Large intestine (tissue), 3 donors: ENCODE measurements around the gene IL7R. TPM values are rescaled to one million over a fixed set of nuclear protein-coding genes. Genes with fewer than 3 reads are reported as not detected.
A peak's percentile ranks its signal among the peaks of the same experiment; 100 is the strongest.

Source experiments
- DNase-seq, 2 donors: peaks; one replicate each; pipeline versions ENCODE4 v3.0.0 to v3.0.0-alpha.2; 2013
- H3K27ac ChIP-seq: one replicate; pipeline ENCODE4 v1.5.1; 2013; ENCODE audit warnings: low read length
- H3K27me3 ChIP-seq: 2 replicates; pipeline ENCODE4 v1.6.1; 2013; ENCODE audit warnings: low read length; ENCODE audit not compliant: control insufficient read depth, insufficient read depth
- H3K36me3 ChIP-seq: 2 replicates; pipeline ENCODE4 v1.6.1; 2013; ENCODE audit warnings: low read length; ENCODE audit not compliant: control insufficient read depth, insufficient read depth
- H3K4me1 ChIP-seq: one replicate; pipeline ENCODE4 v1.6.1; 2013; ENCODE audit warnings: low read length; ENCODE audit not compliant: control insufficient read depth, insufficient read depth
- H3K4me3 ChIP-seq: one replicate; pipeline ENCODE4 v1.5.1; 2013; ENCODE audit warnings: low read length
- H3K9me3 ChIP-seq: one replicate; pipeline ENCODE4 v1.6.1; 2013; ENCODE audit warnings: mild to moderate bottlenecking, low read depth, low read length, moderate library complexity; ENCODE audit not compliant: control insufficient read depth
- WGBS: methylation state at CpG from one replicate; pipeline ENCODE4 v1.1.5; 2013; ENCODE audit warnings: low lambda C conversion rate; ENCODE audit not compliant: insufficient coverage; 5-methylcytosine and 5-hydroxymethylcytosine counted together
- polyA plus RNA-seq: library from polyadenylated mRNA; unstranded; fragments of 120-200 nt; gene quantifications from one replicate; pipeline ENCODE4 v1.2.1, GENCODE V29; 2013

Gene IL7R
- polyA plus RNA-seq, 1 donor: 9.9 TPM

- H3K4me1 ChIP-seq: peaks cover 3% of the 10 kb centered on the region
- no peaks in the 10 kb centered on the region for H3K9me3 ChIP-seq
- DNase-seq: peak; percentile 14 to 51
- H3K36me3 ChIP-seq: no peaks in the 10 kb centered on the region
- WGBS: 57% methylated on average over 2 of the region's 13 CpGs
- H3K27ac ChIP-seq: no peak overlapping the region
- no peak overlapping the region for H3K4me3 ChIP-seq
- peaks cover 30% of the 10 kb centered on the region for H3K27me3 ChIP-seq
Observed at GRCh38 chr5:35926389-35927051, 69.8 kb downstream of the IL7R start.

Other genes starting within 250 kb of the IL7R start
- 17.3 TPM for gene SPEF2, start 239.0 kb upstream of the IL7R start, polyA plus RNA-seq
- gene CAPSL, start 81.7 kb downstream of the IL7R start, polyA plus RNA-seq: 0.25 TPM
- 142 TPM for gene UGT3A1, start 134.5 kb downstream of the IL7R start, polyA plus RNA-seq
- gene UGT3A2, start 210.0 kb downstream of the IL7R start, polyA plus RNA-seq: 1.6 TPM